K562 (cell line): ENCODE data around the gene NUDT22. TPM values are rescaled to one million over a fixed set of nuclear protein-coding genes. Genes with fewer than 3 reads are reported as not detected.

ENCODE experiments used
- ATAC-seq: fragments of 200-7000 bp; cut with Tn5 transposase; 3 replicates; pipeline ENCODE4 v1.9.1; 2020; ENCODE audit warnings: moderate library complexity
- BruUV-seq: library from RNA; stranded (reverse); fragments of 400-500 nt; replicated peaks from 2 replicates; lab custom pipeline; 2021; lab: Mats Ljungman, UMichigan
- CTCF ChIA-PET: fragments of 300-600 bp; formaldehyde crosslinking; extraction: SDS; loops from one replicate; lab custom pipeline; 2021; ENCODE audit warnings: low intra/inter-chr PET ratio; lab: Yijun Ruan, JAX
- POLR2A ChIA-PET: fragments of 300-600, 350-650 bp; sonication (Branson Sonifier 250); formaldehyde crosslinking; extraction: SDS; loops from one replicate; lab custom pipeline; 2021; ENCODE audit warnings: antibody characterized with exemption, inconsistent platforms; lab: Yijun Ruan, JAX
- DNase-seq, 4 experiments: peaks; one replicate each; pipeline versions ENCODE4 v3.0.0 to v3.0.0-alpha.2; 2011 to 2018; ENCODE audit warnings: low spot score in 3 of 4, mixed read lengths in 3 of 4; ENCODE audit errors: extremely low read depth in 1 of 4
- FAIRE-seq: peaks from 2 replicates; lab custom pipeline; 2011; peaks lifted over from hg19 to GRCh38; lab: Jason Lieb, UNC
- H2AFZ ChIP-seq: 2 replicates; pipeline ENCODE4 v1.6.0; 2011; ENCODE audit warnings: low read depth, low read length, control low read depth, inconsistent platforms
- H3K27ac ChIP-seq: fragments of 200-600 bp; 3 replicates; pipeline ENCODE4 v1.8.0; 2011; ENCODE audit warnings: low read depth, mild to moderate bottlenecking, control low read depth, inconsistent platforms, low read length, moderate library complexity, mixed read lengths; ENCODE audit errors: extremely low read depth
- H3K27me3 ChIP-seq, 2 experiments: fragments of 300-600 bp in 1 of 2; 2 replicates in 1 of 2; 3 replicates in 1 of 2; pipeline versions ENCODE4 v1.6.0 to v1.8.0; 2011; ENCODE audit warnings: inconsistent platforms in 2 of 2, low read length in 2 of 2, mild to moderate bottlenecking in 1 of 2, mixed read lengths in 1 of 2, moderate library complexity in 1 of 2; ENCODE audit not compliant: control insufficient read depth in 2 of 2, insufficient read depth in 2 of 2
- H3K36me3 ChIP-seq: fragments of 300-600 bp; 3 replicates; pipeline ENCODE4 v1.8.0; 2011; ENCODE audit warnings: mild to moderate bottlenecking, low read length, inconsistent platforms; ENCODE audit not compliant: control insufficient read depth, insufficient read depth
- H3K4me1 ChIP-seq, 2 experiments: fragments of 200-600 bp in 1 of 2; replicated peaks in 1 of 2; 2 replicates in 1 of 2; 3 replicates in 1 of 2; pipeline versions ENCODE4 v1.5.1 to v1.8.0; 2011; ENCODE audit warnings: inconsistent platforms in 2 of 2, low read length in 2 of 2, mild to moderate bottlenecking in 1 of 2, mixed read lengths in 1 of 2, moderate library complexity in 1 of 2; ENCODE audit not compliant: control insufficient read depth in 2 of 2, insufficient read depth in 2 of 2
- H3K4me2 ChIP-seq: 2 replicates; pipeline ENCODE4 v1.6.1; 2011; ENCODE audit warnings: low read length, control low read depth, inconsistent platforms, mixed read lengths; ENCODE audit not compliant: insufficient read depth
- H3K4me3 ChIP-seq: fragments of 200-600 bp; sonication (generic), shearing (Covaris generic); 2 replicates; pipeline ENCODE4 v1.5.1; 2016; ENCODE audit warnings: control low read depth, inconsistent platforms
- H3K79me2 ChIP-seq: fragments of 200-600 bp; 3 replicates; pipeline ENCODE4 v1.8.0; 2011; ENCODE audit warnings: low read length, inconsistent platforms; ENCODE audit not compliant: control insufficient read depth, insufficient read depth
- H3K9ac ChIP-seq, 2 experiments: 2 replicates each; pipeline versions ENCODE4 v1.6.0 to v1.6.1; 2011; ENCODE audit warnings: low read depth in 2 of 2, low read length in 2 of 2, control low read depth in 1 of 2, inconsistent platforms in 1 of 2, mild to moderate bottlenecking in 1 of 2, mixed read lengths in 1 of 2; ENCODE audit not compliant: insufficient read depth in 1 of 2
- H3K9me1 ChIP-seq: one replicate; pipeline ENCODE4 v1.6.0; 2011; ENCODE audit warnings: inconsistent platforms, mild to moderate bottlenecking, low read length, moderate library complexity; ENCODE audit not compliant: control insufficient read depth, insufficient read depth
- H3K9me3 ChIP-seq: replicated peaks from 2 replicates; pipeline ENCODE4 v1.5.1; 2011; ENCODE audit warnings: low read depth, low read length, inconsistent platforms; ENCODE audit not compliant: control insufficient read depth, insufficient read depth
- H4K20me1 ChIP-seq: replicated peaks from 2 replicates; pipeline ENCODE4 v1.6.1; 2011; ENCODE audit warnings: low read length, inconsistent platforms, mixed read lengths; ENCODE audit not compliant: control insufficient read depth, insufficient read depth
- CHAMP1 ChIP-seq: fragments of 450-650 bp; IDR thresholded peaks from 2 replicates; pipeline ENCODE4 v1.6.1; 2016; ENCODE audit warnings: mild to moderate bottlenecking
- IFI16 ChIP-seq: fragments of 250-450 bp; sonication (Bioruptor Pico); IDR thresholded peaks from 2 replicates; pipeline ENCODE4 v2.1.2; 2022; ENCODE audit warnings: mild to moderate bottlenecking, inconsistent platforms
- KDM4B ChIP-seq, 2 experiments: fragments of 450-650 bp in 1 of 2; sonication (generic) in 1 of 2; IDR thresholded peaks; 2 replicates each; pipeline ENCODE4 v1.6.1; 2016 to 2017; ENCODE audit warnings: borderline replicate concordance in 2 of 2, antibody characterized with exemption in 1 of 2, low read depth in 1 of 2, mild to moderate bottlenecking in 1 of 2
- PTBP1 ChIP-seq: fragments of 200-400 bp; formaldehyde crosslinking; IDR thresholded peaks from 2 replicates; pipeline ENCODE4 v1.6.1; 2017; ENCODE audit warnings: low read depth, low read length
- TAL1 ChIP-seq: fragments of 450-650 bp; IDR thresholded peaks from 2 replicates; pipeline ENCODE4 v1.6.1; 2016; ENCODE audit warnings: mild to moderate bottlenecking
- TFE3 ChIP-seq: fragments of 450-650 bp; formaldehyde crosslinking; IDR thresholded peaks from 2 replicates; pipeline ENCODE4 v1.4.0; 2020; ENCODE audit warnings: mild to moderate bottlenecking, mixed read lengths
- ZFP36 ChIP-seq: fragments of 150-350 bp; IDR thresholded peaks from 2 replicates; pipeline ENCODE4 v1.6.1; 2018; ENCODE audit warnings: low read length, low read depth; ENCODE audit not compliant: partially characterized antibody
- ZFPM2 ChIP-seq: fragments of 250-450 bp; sonication (Bioruptor Pico); IDR thresholded peaks from 2 replicates; pipeline ENCODE4 v1.5.1; 2022; ENCODE audit warnings: mild to moderate bottlenecking
- ZNF277 ChIP-seq: fragments of 250-450 bp; sonication (Bioruptor Pico); IDR thresholded peaks from 2 replicates; pipeline ENCODE4 v1.8.0; 2022; ENCODE audit warnings: inconsistent platforms, mild to moderate bottlenecking, moderate library complexity, borderline replicate concordance
- ZNF639 ChIP-seq, 2 experiments: fragments of 200-800 bp in 1 of 2; sonication (Bioruptor generic) in 1 of 2; sonication (generic) in 1 of 2; formaldehyde crosslinking in 1 of 2; IDR thresholded peaks in 1 of 2; conservative IDR thresholded peaks in 1 of 2; 2 replicates each; pipeline versions ENCODE4 v1.5.0 to v1.6.1; 2016 to 2020; ENCODE audit warnings: missing compliant biosample characterization in 1 of 2, missing genetic modification characterization in 1 of 2, missing genetic modification reagents in 1 of 2
- ZNF766 ChIP-seq: fragments of 200-800 bp; sonication (Bioruptor generic); conservative IDR thresholded peaks from 2 replicates; pipeline ENCODE4 v1.6.1; 2016; ENCODE audit warnings: missing genetic modification characterization, missing compliant biosample characterization
- WGBS: fragments of 100-300 bp; shearing (Covaris generic); methylation state at CpG from one replicate; pipeline ENCODE4 v1.1.6; 2016; ENCODE audit warnings: low coverage, mixed read lengths; ENCODE audit not compliant: insufficient coverage; ENCODE audit errors: missing lambda C conversion rate; 5-methylcytosine and 5-hydroxymethylcytosine counted together
- in situ Hi-C: fragments of 300-500 bp; cut with MboI; formaldehyde crosslinking; loops from 4 replicates; pipeline ENCODE4 v1.15.0; 2018; ENCODE audit warnings: inconsistent platforms, mixed read lengths
- intact Hi-C: fragments of 100-400 bp; cut with micrococcal nuclease; formaldehyde crosslinking; loops from 2 replicates; pipeline ENCODE4 v1.14.2; 2022
- polyA plus RNA-seq, 8 experiments: library from polyadenylated mRNA; depleted of rRNA in 4 of 8; stranded (reverse) in 5 of 8; unstranded in 3 of 8; fragments of >200 nt; fragmentation: Nextera tagmentation in 2 of 8; fragmentation: Illumina TruSeq in 1 of 8; extraction: Ambion mirVana in 2 of 8; extraction: Trizol in 1 of 8; gene quantifications; 2 replicates each; pipeline versions ENCODE4 v1.2.1 to v1.2.3, GENCODE V29; 2011 to 2014; ENCODE audit warnings: inconsistent platforms in 1 of 8, missing spikeins in 1 of 8
- total RNA-seq, 7 experiments: library from RNA; depleted of rRNA in 6 of 7; stranded (reverse); fragments of >200 nt in 6 of 7; fragmentation: Illumina TruSeq in 2 of 7; extraction: Trizol in 2 of 7; gene quantifications; 2 replicates each; pipeline versions ENCODE4 v1.2.1 to v1.2.3, GENCODE V29; 2011 to 2021; ENCODE audit warnings: low replicate concordance in 1 of 7

NUDT22 gene
- total and polyA plus RNA-seq, 9 of the 15 experiments (the other 6 are each of a cell fraction or from before 2014, with no cell fraction given) = 6.3 to 92.6 (median 37.4) TPM

GRCh38 chr11:64181506-64182411 lies 44.3 kb upstream of the NUDT22 start:
- peak; percentile 79 to 95 (median 86) for DNase-seq
- intact Hi-C loops (no loop called here), in situ Hi-C loops (no loop called here)
- H3K9me1 ChIP-seq = no peaks in the 10 kb centered on the region
- FAIRE-seq = peak; percentile 99
- CTCF ChIA-PET = interaction anchor here (0.9 kb wide), 1 partner anchor 15 kb away, joined by 5 read pairs; the partner anchor contains the start of gene MACROD1
- H3K9ac ChIP-seq = peak overlapping the region; percentile 66 to 80
- H2AFZ ChIP-seq = peak overlapping the region; percentile 83
- BruUV-seq = no TSS peak
- no peaks in the 10 kb centered on the region for H3K27me3 ChIP-seq
- peaks cover 23 to 46% of the 10 kb centered on the region in 2 experiments for H3K4me1 ChIP-seq
- peak overlapping the region; percentile 25; the same call in 1 of the 2 replicates for H3K4me3 ChIP-seq
- no peaks in the 10 kb centered on the region for H3K9me3 ChIP-seq
- POLR2A ChIA-PET = interaction anchor here (0.5 to 1.8 kb wide), 11 partner anchors 12 to 1726 kb away, joined by 3 to 9 read pairs (median 3); partner anchors contain the start of genes FERMT3 and MACROD1
- ATAC-seq = peak; percentile 63
- H4K20me1 ChIP-seq = no peaks in the 10 kb centered on the region
- peaks cover 32% of the 10 kb centered on the region for H3K79me2 ChIP-seq
- peak overlapping the region; percentile 74 for H3K4me2 ChIP-seq
- H3K27ac ChIP-seq = peak overlapping the region; percentile 75
- H3K36me3 ChIP-seq = peaks cover 4% of the 10 kb centered on the region; the same call in 1 of the 3 replicates
- WGBS = 29% methylated on average over 17 of the region's 17 CpGs
- TF ChIP-seq KDM4B (IDR thresholded peaks at IDR 0.05; ENCODE audit: borderline replicate concordance in 2 of 2, low read depth in 1 of 2) (no peak), ZNF639 (CRISPR knock-in tag; conservative IDR thresholded peaks at IDR 0.05 in 1 of 2, IDR thresholded peaks at IDR 0.05 in 1 of 2) (no peak), ZNF277 (CRISPR knock-in tag) (no peak), TFE3 (CRISPR knock-in tag) (peak; percentile 100), CHAMP1 (no peak), ZFP36 (peak; percentile 23), TAL1 (no peak), PTBP1 (no peak), IFI16 (CRISPR knock-in tag) (no peak), ZFPM2 (no peak), ZNF766 (CRISPR knock-in tag) (no peak)
